ENCODE measurements around the gene LIG4. TPM values are rescaled to one million over a fixed set of nuclear protein-coding genes. Genes with fewer than 3 reads are reported as not detected.

The LIG4 gene
- total and polyA plus RNA-seq, 9 of the 15 experiments (the other 6 are each of a cell fraction or from before 2014, with no cell fraction given), result 1.5 to 7.8 (median 5.1) TPM

DNA sequence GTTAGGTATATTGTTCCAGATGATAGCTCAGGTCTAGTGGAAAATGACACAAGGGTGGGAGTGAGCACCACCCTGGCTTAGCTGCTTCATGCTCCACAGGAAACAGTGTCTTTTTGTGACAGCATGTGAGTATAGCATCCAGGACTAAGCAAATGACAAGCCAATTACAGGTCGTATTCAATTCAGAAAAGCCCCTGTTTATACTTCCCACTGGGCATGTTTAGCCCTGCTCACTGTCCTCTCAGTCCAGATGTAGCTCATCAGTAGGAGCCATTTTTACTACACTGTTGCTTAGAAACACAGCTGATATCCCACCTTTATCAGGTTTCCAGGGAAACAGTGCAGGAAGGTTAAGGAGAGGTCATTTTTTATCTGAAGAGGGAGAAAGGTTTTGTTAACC is 10.8 kb upstream of the LIG4 start:
- Histone ChIP-seq H3K9ac (ENCODE audit: insufficient read depth in 1 of 2, low read depth in 2 of 2, low read length in 2 of 2) (no peak overlapping the region), H2AFZ (ENCODE audit: low read depth, low read length) (no peak overlapping the region), H3K4me2 (ENCODE audit: insufficient read depth, low read length) (no peak overlapping the region; the same call in 1 of the 2 replicates), H4K20me1 (replicated peaks; ENCODE audit: control insufficient read depth, insufficient read depth, low read length) (no peaks in the 10 kb centered on the region; the same call in 1 of the 2 replicates), H3K36me3 (ENCODE audit: control insufficient read depth, insufficient read depth, low read length) (peaks cover 21% of the 10 kb centered on the region; the same call in 2 of the 3 replicates), H3K79me2 (ENCODE audit: control insufficient read depth, insufficient read depth, low read length) (peaks cover 79% of the 10 kb centered on the region), H3K27me3 (ENCODE audit: control insufficient read depth in 2 of 2, insufficient read depth in 2 of 2, low read length in 2 of 2) (no peaks in the 10 kb centered on the region), H3K9me1 (ENCODE audit: control insufficient read depth, insufficient read depth, low read length) (no peaks in the 10 kb centered on the region), H3K9me3 (replicated peaks; ENCODE audit: control insufficient read depth, insufficient read depth, low read depth, low read length) (no peaks in the 10 kb centered on the region), H3K27ac (ENCODE audit: extremely low read depth, low read depth, low read length) (no peak overlapping the region), H3K4me3 (no peak overlapping the region), H3K4me1 (replicated peaks in 1 of 2; ENCODE audit: control insufficient read depth in 2 of 2, insufficient read depth in 2 of 2, low read length in 2 of 2) (peaks cover 0 to 4% of the 10 kb centered on the region in 2 experiments; a peak in 2 of 5 replicates)
- TF ChIP-seq MAFG (tag; conservative IDR thresholded peaks at IDR 0.05) (no peak), RFX1 (IDR thresholded peaks at IDR 0.05) (peak; percentile 76), ZKSCAN8 (CRISPR knock-in tag; IDR thresholded peaks at IDR 0.05) (no peak)
- DNase-seq (ENCODE audit: extremely low read depth in 1 of 4, low spot score in 3 of 4), result peak in 1 of 4 experiments; percentile 30
- intact Hi-C loops (cut with micrococcal nuclease) (loop anchor here (5.0 to 10.0 kb wide), 5 partner anchors 51 to 671 kb away; no protein-coding TSS in a partner anchor), in situ Hi-C loops (cut with MboI) (no loop called here)
- ChIA-PET CTCF (ENCODE audit: low intra/inter-chr PET ratio) (no interaction called here), POLR2A (no interaction called here)
- FAIRE-seq, result no peak
- peak; percentile 77 for ATAC-seq
- 0% methylated on average over 1 of the region's 1 CpG for WGBS (ENCODE audit: insufficient coverage, low coverage, missing lambda C conversion rate)
- BruUV-seq (replicated peaks), result no TSS peak

DNA sequence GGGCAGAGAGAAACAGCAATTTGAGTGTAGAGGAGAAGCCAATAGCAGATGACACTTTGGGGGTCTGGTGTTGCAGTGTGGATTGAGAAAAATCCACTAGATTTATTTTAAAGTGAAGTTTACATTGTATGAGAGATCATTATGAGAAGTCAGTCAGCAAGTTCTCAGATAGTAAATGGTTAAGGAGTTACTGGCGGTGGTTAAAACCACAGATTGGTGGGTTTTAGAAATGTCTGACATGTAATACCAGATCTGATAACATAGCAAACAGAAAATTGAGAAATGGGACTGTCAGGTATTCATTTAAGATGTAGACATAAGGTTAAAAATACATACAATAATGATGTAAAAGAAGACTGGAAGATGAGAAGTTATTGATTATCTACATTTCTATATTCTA is 10.1 kb upstream of the LIG4 start:
- in situ Hi-C loops (cut with MboI), result no loop called here
- Histone ChIP-seq H3K79me2 (ENCODE audit: control insufficient read depth, insufficient read depth, low read length) (peaks cover 86% of the 10 kb centered on the region), H4K20me1 (replicated peaks; ENCODE audit: control insufficient read depth, insufficient read depth, low read length) (no peaks in the 10 kb centered on the region; the same call in 1 of the 2 replicates), H3K9me1 (ENCODE audit: control insufficient read depth, insufficient read depth, low read length) (no peaks in the 10 kb centered on the region), H3K27me3 (ENCODE audit: control insufficient read depth in 2 of 2, insufficient read depth in 2 of 2, low read length in 2 of 2) (no peaks in the 10 kb centered on the region), H3K36me3 (ENCODE audit: control insufficient read depth, insufficient read depth, low read length) (peaks cover 23% of the 10 kb centered on the region; the same call in 2 of the 3 replicates), H3K9ac (ENCODE audit: insufficient read depth in 1 of 2, low read depth in 2 of 2, low read length in 2 of 2) (no peak overlapping the region), H3K4me1 (replicated peaks in 1 of 2; ENCODE audit: control insufficient read depth in 2 of 2, insufficient read depth in 2 of 2, low read length in 2 of 2) (peaks cover 0 to 4% of the 10 kb centered on the region in 2 experiments; a peak in 2 of 5 replicates), H3K4me3 (no peak overlapping the region), H3K27ac (ENCODE audit: extremely low read depth, low read depth, low read length) (no peak overlapping the region), H2AFZ (ENCODE audit: low read depth, low read length) (no peak overlapping the region), H3K4me2 (ENCODE audit: insufficient read depth, low read length) (no peak overlapping the region), H3K9me3 (replicated peaks; ENCODE audit: control insufficient read depth, insufficient read depth, low read depth, low read length) (no peaks in the 10 kb centered on the region)
- no peak for FAIRE-seq
- no TSS peak for BruUV-seq (replicated peaks)
- ChIA-PET POLR2A (no interaction called here), CTCF (ENCODE audit: low intra/inter-chr PET ratio) (no interaction called here)
- ATAC-seq, result 0 out of 3 replicates have a peak, but pooled peaks have one; percentile 28
- DNase-seq (ENCODE audit: extremely low read depth in 1 of 4, low spot score in 3 of 4), result no peak
- 0% methylated on average over 1 of the region's 1 CpG for WGBS (ENCODE audit: insufficient coverage, low coverage, missing lambda C conversion rate)
- TF ChIP-seq MEIS2 (IDR thresholded peaks at IDR 0.05; ENCODE audit: partially characterized antibody) (peak; percentile 21), RUNX1 (IDR thresholded peaks at IDR 0.05; ENCODE audit: low read depth) (no peak), ZSCAN32 (CRISPR knock-in tag; IDR thresholded peaks at IDR 0.05) (no peak), FOXP1 (CRISPR knock-in tag; IDR thresholded peaks at IDR 0.05) (no peak), ZNF445 (CRISPR knock-in tag; IDR thresholded peaks at IDR 0.05; ENCODE audit: low read depth) (no peak), ZNF668 (CRISPR knock-in tag; IDR thresholded peaks at IDR 0.05) (no peak), ELF4 (CRISPR knock-in tag; IDR thresholded peaks at IDR 0.05) (no peak)
- TF ChIP-seq, protein P1, sequence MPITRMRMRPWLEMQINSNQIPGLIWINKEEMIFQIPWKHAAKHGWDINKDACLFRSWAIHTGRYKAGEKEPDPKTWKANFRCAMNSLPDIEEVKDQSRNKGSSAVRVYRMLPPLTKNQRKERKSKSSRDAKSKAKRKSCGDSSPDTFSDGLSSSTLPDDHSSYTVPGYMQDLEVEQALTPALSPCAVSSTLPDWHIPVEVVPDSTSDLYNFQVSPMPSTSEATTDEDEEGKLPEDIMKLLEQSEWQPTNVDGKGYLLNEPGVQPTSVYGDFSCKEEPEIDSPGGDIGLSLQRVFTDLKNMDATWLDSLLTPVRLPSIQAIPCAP (CRISPR knock-in tag; IDR thresholded peaks at IDR 0.05; ENCODE audit: borderline replicate concordance), result no peak
- intact Hi-C loops (cut with micrococcal nuclease), result loop anchor here (5.0 to 10.0 kb wide), 5 partner anchors 52 to 672 kb away; no protein-coding TSS in a partner anchor
